ENCODE data around the gene ABHD8.

Gene ABHD8

DNA sequence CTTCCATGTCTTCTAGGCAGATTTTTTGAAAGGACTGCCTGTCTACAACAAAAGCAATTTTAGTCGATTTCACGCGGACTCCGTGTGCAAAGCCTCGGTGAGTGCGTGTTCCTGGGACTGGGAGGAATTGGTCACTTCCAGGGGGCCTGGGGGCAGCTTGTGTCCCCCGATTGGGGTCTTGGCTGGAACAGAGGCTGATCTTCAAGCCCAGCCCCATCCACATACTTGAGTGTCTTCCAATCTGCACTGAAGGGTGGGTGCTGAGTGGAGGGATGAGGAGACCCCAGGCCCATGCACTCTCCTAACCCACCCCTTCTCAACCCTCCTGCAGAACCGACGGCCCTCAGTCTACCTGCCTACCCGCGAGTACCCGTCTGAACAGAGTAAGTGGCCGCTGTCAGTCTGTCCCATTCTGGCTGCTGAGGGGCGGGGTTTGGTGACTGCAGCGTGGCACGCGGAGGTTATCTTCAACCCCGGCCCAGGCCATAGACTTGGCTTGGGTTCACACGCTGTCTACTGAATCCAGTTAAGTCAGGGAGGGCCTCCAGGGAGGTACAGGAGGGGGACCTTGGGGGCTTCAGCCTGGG lies 10.9 kb upstream of the ABHD8 start:
- no peaks in the 10 kb centered on the region for H3K36me3 ChIP-seq (ENCODE audit: control insufficient read depth, insufficient read depth, low read length)
- peaks cover 20% of the 10 kb centered on the region for H3K79me2 ChIP-seq
- H3K4me1 ChIP-seq, result peaks cover 3% of the 10 kb centered on the region
- no peak overlapping the region for H3K27ac ChIP-seq
- H3K9me3 ChIP-seq (ENCODE audit: control insufficient read depth, low read length), result no peaks in the 10 kb centered on the region
- H3K4me3 ChIP-seq (ENCODE audit: low read depth, low read length), result no peak overlapping the region
- TF ChIP-seq, protein P1, sequence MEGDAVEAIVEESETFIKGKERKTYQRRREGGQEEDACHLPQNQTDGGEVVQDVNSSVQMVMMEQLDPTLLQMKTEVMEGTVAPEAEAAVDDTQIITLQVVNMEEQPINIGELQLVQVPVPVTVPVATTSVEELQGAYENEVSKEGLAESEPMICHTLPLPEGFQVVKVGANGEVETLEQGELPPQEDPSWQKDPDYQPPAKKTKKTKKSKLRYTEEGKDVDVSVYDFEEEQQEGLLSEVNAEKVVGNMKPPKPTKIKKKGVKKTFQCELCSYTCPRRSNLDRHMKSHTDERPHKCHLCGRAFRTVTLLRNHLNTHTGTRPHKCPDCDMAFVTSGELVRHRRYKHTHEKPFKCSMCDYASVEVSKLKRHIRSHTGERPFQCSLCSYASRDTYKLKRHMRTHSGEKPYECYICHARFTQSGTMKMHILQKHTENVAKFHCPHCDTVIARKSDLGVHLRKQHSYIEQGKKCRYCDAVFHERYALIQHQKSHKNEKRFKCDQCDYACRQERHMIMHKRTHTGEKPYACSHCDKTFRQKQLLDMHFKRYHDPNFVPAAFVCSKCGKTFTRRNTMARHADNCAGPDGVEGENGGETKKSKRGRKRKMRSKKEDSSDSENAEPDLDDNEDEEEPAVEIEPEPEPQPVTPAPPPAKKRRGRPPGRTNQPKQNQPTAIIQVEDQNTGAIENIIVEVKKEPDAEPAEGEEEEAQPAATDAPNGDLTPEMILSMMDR (IDR thresholded peaks at IDR 0.05), result no peak
- H2AFZ ChIP-seq, result no peak overlapping the region
- no peaks in the 10 kb centered on the region for H3K27me3 ChIP-seq (ENCODE audit: control insufficient read depth, insufficient read depth, low read length)
- no peak overlapping the region for H3K4me2 ChIP-seq (ENCODE audit: low read length)
- no peak overlapping the region for H3K9ac ChIP-seq

DNA sequence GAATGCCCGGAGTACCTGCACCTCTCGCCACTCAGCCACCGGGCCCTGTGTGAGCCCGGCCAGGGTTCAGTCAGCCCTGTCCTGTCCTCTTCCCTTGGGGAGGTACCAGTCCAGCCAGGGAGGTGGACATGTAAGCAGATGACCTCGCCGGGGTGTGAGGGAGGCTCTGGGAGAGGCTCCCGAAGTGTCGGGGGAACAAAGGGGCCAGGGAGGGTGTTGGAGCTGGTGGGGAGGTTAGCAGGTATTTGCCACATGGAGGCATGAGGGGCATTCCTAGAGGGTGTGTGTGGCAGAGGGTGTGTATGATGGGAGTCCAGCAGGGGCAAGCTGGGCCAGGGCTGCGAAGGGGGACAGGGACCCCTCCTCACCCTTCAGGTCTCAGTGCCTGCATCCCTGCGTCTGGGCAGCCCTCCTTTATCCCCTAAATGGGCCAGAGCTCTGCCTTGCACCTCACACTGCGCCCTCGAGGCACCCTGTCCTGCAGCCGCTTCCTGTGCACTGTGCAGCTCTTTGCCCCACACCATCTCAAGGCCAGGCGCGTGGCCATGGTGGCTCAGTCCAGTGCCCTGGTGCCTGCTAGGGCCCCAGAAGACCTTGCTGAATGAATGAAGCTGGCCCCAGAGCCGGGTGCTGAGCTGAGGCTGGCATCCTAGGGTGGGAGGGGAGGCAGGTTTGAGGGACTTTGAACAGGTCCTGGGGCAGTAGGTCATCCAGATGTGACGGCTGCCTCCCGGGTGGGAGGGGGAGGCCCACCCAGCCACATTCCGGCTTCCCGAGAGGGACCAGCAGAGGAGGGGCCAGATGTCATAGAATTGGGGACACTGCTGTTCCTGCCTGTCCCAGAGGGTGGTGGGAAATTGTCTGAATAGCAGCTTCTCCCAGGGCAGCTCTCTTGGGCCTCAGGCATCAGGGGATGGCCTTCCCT lies 9.2 kb upstream of the ABHD8 start:
- Histone ChIP-seq H3K4me3 (ENCODE audit: low read depth, low read length) (no peak overlapping the region), H3K27ac (no peak overlapping the region), H3K4me1 (peaks cover 3% of the 10 kb centered on the region), H3K9ac (no peak overlapping the region), H3K27me3 (ENCODE audit: control insufficient read depth, insufficient read depth, low read length) (no peaks in the 10 kb centered on the region), H2AFZ (no peak overlapping the region), H3K79me2 (peaks cover 20% of the 10 kb centered on the region), H3K36me3 (ENCODE audit: control insufficient read depth, insufficient read depth, low read length) (no peaks in the 10 kb centered on the region), H3K9me3 (ENCODE audit: control insufficient read depth, low read length) (no peaks in the 10 kb centered on the region), H3K4me2 (ENCODE audit: low read length) (no peak overlapping the region)
- TF ChIP-seq, protein P1 (IDR thresholded peaks at IDR 0.05), result no peak

DNA sequence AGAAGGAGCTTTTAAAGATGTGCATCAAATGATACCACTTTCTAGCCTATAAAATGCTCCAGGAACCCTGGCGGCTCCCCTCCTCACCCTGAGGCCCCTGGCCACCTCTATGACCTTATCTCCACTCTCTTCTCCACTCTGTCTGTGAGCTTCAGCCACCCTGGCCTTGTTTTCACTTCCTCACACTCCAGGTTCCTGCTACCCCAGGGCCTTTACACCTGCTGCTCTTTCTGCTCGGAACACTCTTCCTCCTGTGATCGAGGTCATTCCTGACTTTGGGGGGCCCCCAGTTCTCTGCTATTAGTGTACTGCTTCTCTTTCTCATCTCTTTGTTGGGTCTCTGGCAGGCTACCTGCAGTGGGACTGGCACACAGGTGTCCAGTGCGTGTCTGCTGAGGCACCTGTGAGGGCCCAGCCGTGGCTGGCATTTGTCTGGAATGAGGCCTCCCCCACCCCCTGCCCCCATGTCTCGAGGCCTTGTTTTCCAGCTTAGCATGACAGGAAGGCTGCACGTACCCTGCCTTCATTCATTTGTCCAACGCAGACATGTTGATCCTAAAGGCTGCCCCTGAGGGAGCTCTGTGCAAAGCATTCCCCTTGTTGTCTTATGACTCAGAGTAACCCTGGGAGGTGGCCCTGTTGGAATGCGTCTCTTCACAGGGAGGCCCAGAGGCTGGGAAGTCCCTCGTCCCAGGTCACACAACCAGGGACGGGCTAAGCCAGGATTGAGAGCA lies 8.4 kb upstream of the ABHD8 start:
- H3K4me1 ChIP-seq, result peaks cover 3% of the 10 kb centered on the region
- no peak overlapping the region for H3K4me2 ChIP-seq (ENCODE audit: low read length)
- H3K4me3 ChIP-seq (ENCODE audit: low read depth, low read length), result no peak overlapping the region

DNA sequence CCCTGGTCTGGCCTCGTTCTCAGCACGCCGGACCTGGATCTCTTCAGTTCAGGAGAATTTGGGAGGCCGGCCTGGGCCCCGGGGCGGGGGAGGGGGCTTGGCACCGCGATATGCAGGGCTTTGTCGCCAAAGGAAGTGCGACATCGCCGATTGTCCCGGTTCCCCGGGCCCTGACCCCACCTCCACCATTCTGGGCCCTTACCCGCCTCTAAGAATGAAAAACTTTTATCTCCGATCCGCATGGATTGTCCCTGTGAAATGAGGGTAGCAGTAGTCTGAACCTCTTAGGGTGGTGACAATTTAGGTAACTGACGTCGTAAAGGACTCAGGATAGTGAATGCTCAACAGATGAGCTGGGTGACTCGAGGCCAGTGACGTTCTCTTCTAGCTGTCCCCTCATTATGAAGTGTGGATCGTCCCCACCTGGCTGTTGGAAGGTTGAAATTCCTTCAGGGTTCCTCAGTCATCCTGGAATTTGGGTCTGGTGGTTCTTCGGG lies 6.8 kb upstream of the ABHD8 start:
- peak overlapping the region; percentile 46 for H2AFZ ChIP-seq
- peak overlapping the region; percentile 93 for H3K4me3 ChIP-seq (ENCODE audit: low read depth, low read length)
- peaks cover 3% of the 10 kb centered on the region for H3K4me1 ChIP-seq
- H3K79me2 ChIP-seq, result peaks cover 20% of the 10 kb centered on the region
- peak overlapping the region; percentile 72 for H3K27ac ChIP-seq
- H3K9me3 ChIP-seq (ENCODE audit: control insufficient read depth, low read length), result no peaks in the 10 kb centered on the region
- H3K9ac ChIP-seq, result peak overlapping the region; percentile 77
- H3K4me2 ChIP-seq (ENCODE audit: low read length), result peak overlapping the region; percentile 94
- TF ChIP-seq, protein P1 (IDR thresholded peaks at IDR 0.05), result no peak
- H3K27me3 ChIP-seq (ENCODE audit: control insufficient read depth, insufficient read depth, low read length), result no peaks in the 10 kb centered on the region
- H3K36me3 ChIP-seq (ENCODE audit: control insufficient read depth, insufficient read depth, low read length), result no peaks in the 10 kb centered on the region

More for the DNA sequence above, 8.4 kb upstream of the ABHD8 start:
- TF ChIP-seq, protein P1 (IDR thresholded peaks at IDR 0.05), result no peak
- Histone ChIP-seq H3K36me3 (ENCODE audit: control insufficient read depth, insufficient read depth, low read length) (no peaks in the 10 kb centered on the region), H3K9me3 (ENCODE audit: control insufficient read depth, low read length) (no peaks in the 10 kb centered on the region), H3K27me3 (ENCODE audit: control insufficient read depth, insufficient read depth, low read length) (no peaks in the 10 kb centered on the region), H3K27ac (no peak overlapping the region), H2AFZ (no peak overlapping the region), H3K79me2 (peaks cover 20% of the 10 kb centered on the region), H3K9ac (no peak overlapping the region)

Data from parathyroid adenoma (tissue), 2 donors.